Dendritic cell treated with granulocyte-macrophage colony-stimulating factor and Interleukin-4, amounts not matched to agents 40 ng/mL and 50 ng/mL, for 4 days (primary cell): ENCODE measurements around the gene APMAP.

Source experiments
- H3K27ac Mint-ChIP-seq: one replicate; pipeline ENCODE4 v1.8.0; 2022; ENCODE audit warnings: mild to moderate bottlenecking, mixed read lengths
- H3K27me3 Mint-ChIP-seq: one replicate; pipeline ENCODE4 v1.8.0; 2022; ENCODE audit warnings: mild to moderate bottlenecking, mixed read lengths
- H3K36me3 Mint-ChIP-seq: one replicate; pipeline ENCODE4 v1.8.0; 2022; ENCODE audit warnings: low read depth, mixed read lengths
- H3K4me1 Mint-ChIP-seq: one replicate; pipeline ENCODE4 v1.8.0; 2022; ENCODE audit warnings: low read depth, mixed read lengths
- H3K4me3 Mint-ChIP-seq: one replicate; pipeline ENCODE4 v1.8.0; 2022; ENCODE audit warnings: mild to moderate bottlenecking, moderate library complexity, mixed read lengths
- H3K9me3 Mint-ChIP-seq: one replicate; pipeline ENCODE4 v1.8.0; 2022; ENCODE audit warnings: mixed read lengths
- intact Hi-C: fragments of 100-400 bp; cut with micrococcal nuclease; formaldehyde crosslinking; loops from one replicate; pipeline ENCODE4 v1.15.0; 2022

Gene APMAP

GRCh38 chr20:25032065-25032477 lies 39.5 kb upstream of the APMAP start:
- intact Hi-C loops, result no loop called here
- H3K4me1 Mint-ChIP-seq, result peaks cover 19% of the 10 kb centered on the region
- H3K4me3 Mint-ChIP-seq, result no peak overlapping the region
- H3K27ac Mint-ChIP-seq, result no peak overlapping the region
- no peaks in the 10 kb centered on the region for H3K27me3 Mint-ChIP-seq
- peaks cover 37% of the 10 kb centered on the region for H3K36me3 Mint-ChIP-seq
- H3K9me3 Mint-ChIP-seq, result no peaks in the 10 kb centered on the region

GRCh38 chr20:25031241-25031640 lies 38.7 kb upstream of the APMAP start:
- H3K4me1 Mint-ChIP-seq, result peaks cover 10% of the 10 kb centered on the region
- peaks cover 37% of the 10 kb centered on the region for H3K36me3 Mint-ChIP-seq
- intact Hi-C loops, result no loop called here
- H3K27ac Mint-ChIP-seq, result no peak overlapping the region
- no peaks in the 10 kb centered on the region for H3K9me3 Mint-ChIP-seq
- H3K4me3 Mint-ChIP-seq, result no peak overlapping the region
- H3K27me3 Mint-ChIP-seq, result no peaks in the 10 kb centered on the region

GRCh38 chr20:25030649-25031207 lies 38.2 kb upstream of the APMAP start:
- H3K4me1 Mint-ChIP-seq, result peaks cover 6% of the 10 kb centered on the region
- H3K4me3 Mint-ChIP-seq, result no peak overlapping the region
- intact Hi-C loops, result no loop called here
- H3K27me3 Mint-ChIP-seq, result no peaks in the 10 kb centered on the region
- peaks cover 37% of the 10 kb centered on the region for H3K36me3 Mint-ChIP-seq
- H3K27ac Mint-ChIP-seq, result peak overlapping the region; percentile 9
- no peaks in the 10 kb centered on the region for H3K9me3 Mint-ChIP-seq

GRCh38 chr20:25030007-25030648 lies 37.6 kb upstream of the APMAP start:
- intact Hi-C loops, result no loop called here
- Mint-ChIP-seq H3K4me3 (no peak overlapping the region), H3K36me3 (peaks cover 37% of the 10 kb centered on the region), H3K27ac (peak overlapping the region; percentile 9), H3K27me3 (no peaks in the 10 kb centered on the region), H3K4me1 (peaks cover 6% of the 10 kb centered on the region), H3K9me3 (no peaks in the 10 kb centered on the region)

- Mint-ChIP-seq H3K4me3 (no peak overlapping the region), H3K27me3 (no peaks in the 10 kb centered on the region), H3K9me3 (no peaks in the 10 kb centered on the region), H3K27ac (no peak overlapping the region), H3K36me3 (peaks cover 56% of the 10 kb centered on the region), H3K4me1 (peaks cover 19% of the 10 kb centered on the region)
- intact Hi-C loops, result no loop called here
Observed at GRCh38 chr20:25025986-25026605, 33.5 kb upstream of the APMAP start.

GRCh38 chr20:25025091-25025861 lies 32.7 kb upstream of the APMAP start:
- H3K9me3 Mint-ChIP-seq, result no peaks in the 10 kb centered on the region
- H3K27me3 Mint-ChIP-seq, result no peaks in the 10 kb centered on the region
- H3K4me3 Mint-ChIP-seq, result no peak overlapping the region
- H3K36me3 Mint-ChIP-seq, result peaks cover 57% of the 10 kb centered on the region
- H3K4me1 Mint-ChIP-seq, result peaks cover 16% of the 10 kb centered on the region
- no peak overlapping the region for H3K27ac Mint-ChIP-seq
- intact Hi-C loops, result no loop called here

- no peak overlapping the region for H3K4me3 Mint-ChIP-seq
- H3K27me3 Mint-ChIP-seq, result no peaks in the 10 kb centered on the region
- H3K27ac Mint-ChIP-seq, result no peak overlapping the region
- peaks cover 58% of the 10 kb centered on the region for H3K36me3 Mint-ChIP-seq
- H3K9me3 Mint-ChIP-seq, result no peaks in the 10 kb centered on the region
- peaks cover 13% of the 10 kb centered on the region for H3K4me1 Mint-ChIP-seq
- intact Hi-C loops, result no loop called here
Observed at GRCh38 chr20:25024171-25024570, 31.6 kb upstream of the APMAP start.

GRCh38 chr20:25023356-25023755 lies 30.8 kb upstream of the APMAP start:
- no peak overlapping the region for H3K4me3 Mint-ChIP-seq
- H3K4me1 Mint-ChIP-seq, result peaks cover 13% of the 10 kb centered on the region
- H3K36me3 Mint-ChIP-seq, result peaks cover 59% of the 10 kb centered on the region
- no peak overlapping the region for H3K27ac Mint-ChIP-seq
- H3K27me3 Mint-ChIP-seq, result no peaks in the 10 kb centered on the region
- intact Hi-C loops, result no loop called here
- H3K9me3 Mint-ChIP-seq, result no peaks in the 10 kb centered on the region

GRCh38 chr20:25022680-25023079 lies 30.1 kb upstream of the APMAP start:
- H3K4me1 Mint-ChIP-seq, result peaks cover 13% of the 10 kb centered on the region
- H3K9me3 Mint-ChIP-seq, result no peaks in the 10 kb centered on the region
- peaks cover 65% of the 10 kb centered on the region for H3K36me3 Mint-ChIP-seq
- intact Hi-C loops, result no loop called here
- no peaks in the 10 kb centered on the region for H3K27me3 Mint-ChIP-seq
- H3K4me3 Mint-ChIP-seq, result no peak overlapping the region
- H3K27ac Mint-ChIP-seq, result no peak overlapping the region

- no peak overlapping the region for H3K27ac Mint-ChIP-seq
- H3K36me3 Mint-ChIP-seq, result peaks cover 78% of the 10 kb centered on the region
- peaks cover 13% of the 10 kb centered on the region for H3K4me1 Mint-ChIP-seq
- H3K27me3 Mint-ChIP-seq, result no peaks in the 10 kb centered on the region
- intact Hi-C loops, result no loop called here
- H3K9me3 Mint-ChIP-seq, result no peaks in the 10 kb centered on the region
- H3K4me3 Mint-ChIP-seq, result no peak overlapping the region
Observed at GRCh38 chr20:25021336-25021735, 28.8 kb upstream of the APMAP start.

GRCh38 chr20:25020901-25021301 lies 28.4 kb upstream of the APMAP start:
- H3K4me3 Mint-ChIP-seq, result no peak overlapping the region
- intact Hi-C loops, result no loop called here
- H3K9me3 Mint-ChIP-seq, result no peaks in the 10 kb centered on the region
- no peak overlapping the region for H3K27ac Mint-ChIP-seq
- H3K4me1 Mint-ChIP-seq, result peaks cover 13% of the 10 kb centered on the region
- H3K36me3 Mint-ChIP-seq, result peaks cover 83% of the 10 kb centered on the region
- H3K27me3 Mint-ChIP-seq, result no peaks in the 10 kb centered on the region

- intact Hi-C loops, result no loop called here
- Mint-ChIP-seq H3K27me3 (no peaks in the 10 kb centered on the region), H3K4me3 (no peak overlapping the region), H3K4me1 (peaks cover 13% of the 10 kb centered on the region), H3K27ac (no peak overlapping the region), H3K9me3 (no peaks in the 10 kb centered on the region), H3K36me3 (peaks cover 88% of the 10 kb centered on the region)
Observed at GRCh38 chr20:25020345-25020744, 27.8 kb upstream of the APMAP start.

GRCh38 chr20:25019381-25020155 lies 27.0 kb upstream of the APMAP start:
- Mint-ChIP-seq H3K4me1 (peaks cover 10% of the 10 kb centered on the region), H3K27ac (no peak overlapping the region), H3K27me3 (no peaks in the 10 kb centered on the region), H3K36me3 (peaks cover 96% of the 10 kb centered on the region), H3K9me3 (no peaks in the 10 kb centered on the region), H3K4me3 (no peak overlapping the region)
- intact Hi-C loops, result no loop called here
